ENCODE data around the gene MINDY4.

The MINDY4 gene

DNA sequence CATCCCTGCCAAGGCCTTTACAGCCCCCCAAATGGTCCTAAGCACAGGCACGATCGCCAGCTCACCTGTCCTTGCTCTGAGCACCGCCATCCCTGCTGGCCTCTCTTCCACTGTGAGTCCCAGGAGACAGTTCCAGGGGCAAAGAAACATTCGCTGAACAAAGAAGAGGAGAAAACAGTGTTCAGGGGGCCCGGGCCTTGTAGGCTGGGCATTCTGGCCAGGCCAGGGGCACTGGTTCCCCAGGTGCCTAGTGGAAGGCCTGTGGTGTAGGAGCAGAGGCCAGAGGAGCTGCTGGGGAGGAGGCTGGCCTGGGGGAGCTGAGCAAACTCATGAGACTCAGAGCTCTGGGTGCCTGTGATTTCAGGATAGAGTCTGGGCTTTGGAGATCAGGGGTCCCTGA, 163.0 kb downstream of the MINDY4 start:
- Mint-ChIP-seq H3K4me3 (no peak overlapping the region), H3K4me1 (peaks cover 36% of the 10 kb centered on the region), H3K9me3 (no peaks in the 10 kb centered on the region), H3K36me3 (ENCODE audit: low read depth) (no peaks in the 10 kb centered on the region), H3K27ac (peak overlapping the region in 2 of 3 experiments; percentile 60 to 82), H3K27me3 (ENCODE audit: low read depth) (peaks cover 14% of the 10 kb centered on the region)
- TF ChIP-seq, protein P1, sequence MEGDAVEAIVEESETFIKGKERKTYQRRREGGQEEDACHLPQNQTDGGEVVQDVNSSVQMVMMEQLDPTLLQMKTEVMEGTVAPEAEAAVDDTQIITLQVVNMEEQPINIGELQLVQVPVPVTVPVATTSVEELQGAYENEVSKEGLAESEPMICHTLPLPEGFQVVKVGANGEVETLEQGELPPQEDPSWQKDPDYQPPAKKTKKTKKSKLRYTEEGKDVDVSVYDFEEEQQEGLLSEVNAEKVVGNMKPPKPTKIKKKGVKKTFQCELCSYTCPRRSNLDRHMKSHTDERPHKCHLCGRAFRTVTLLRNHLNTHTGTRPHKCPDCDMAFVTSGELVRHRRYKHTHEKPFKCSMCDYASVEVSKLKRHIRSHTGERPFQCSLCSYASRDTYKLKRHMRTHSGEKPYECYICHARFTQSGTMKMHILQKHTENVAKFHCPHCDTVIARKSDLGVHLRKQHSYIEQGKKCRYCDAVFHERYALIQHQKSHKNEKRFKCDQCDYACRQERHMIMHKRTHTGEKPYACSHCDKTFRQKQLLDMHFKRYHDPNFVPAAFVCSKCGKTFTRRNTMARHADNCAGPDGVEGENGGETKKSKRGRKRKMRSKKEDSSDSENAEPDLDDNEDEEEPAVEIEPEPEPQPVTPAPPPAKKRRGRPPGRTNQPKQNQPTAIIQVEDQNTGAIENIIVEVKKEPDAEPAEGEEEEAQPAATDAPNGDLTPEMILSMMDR (IDR thresholded peaks at IDR 0.05; ENCODE audit: unreplicated experiment in 3 of 3), result no peak

DNA sequence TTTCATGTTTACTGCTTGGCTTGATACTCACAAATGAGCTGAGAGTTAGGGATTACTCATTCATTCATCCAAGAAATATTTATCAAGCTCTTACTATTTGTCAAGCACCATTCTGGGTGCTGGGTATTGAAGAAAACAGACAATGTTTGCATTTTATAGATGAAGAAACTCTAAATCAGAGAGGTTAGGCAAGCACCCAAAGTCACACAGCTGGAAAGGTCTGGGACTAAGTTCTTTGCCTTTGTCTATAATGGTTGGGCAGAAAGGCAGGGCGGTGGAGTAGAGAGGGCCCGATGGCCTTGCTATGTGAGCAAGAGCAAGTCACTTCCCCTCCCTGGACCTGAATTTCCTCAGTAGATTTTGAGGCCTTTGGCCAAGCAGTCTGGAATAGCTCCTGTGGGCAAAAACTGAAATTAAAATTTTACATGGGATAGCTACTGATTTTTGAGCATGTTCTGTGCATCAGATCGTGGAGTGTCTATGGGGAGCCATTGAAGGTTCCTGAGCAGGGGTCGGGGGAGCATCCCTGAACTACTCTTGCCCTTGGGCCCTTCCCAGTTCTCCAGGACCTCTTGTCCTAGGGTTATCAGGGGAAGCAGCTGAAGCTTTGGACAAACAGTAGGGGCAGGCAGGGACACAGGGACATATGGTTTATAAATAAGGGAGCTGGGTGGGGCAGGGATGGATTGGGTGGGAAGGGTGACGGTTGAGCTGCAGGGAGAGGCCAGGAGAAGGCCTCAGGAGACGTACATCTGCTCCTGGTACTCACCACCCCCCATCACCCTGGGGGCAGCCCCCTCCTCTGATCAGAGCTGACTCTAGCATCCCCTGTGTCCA, 163.7 kb downstream of the MINDY4 start:
- peaks cover 34% of the 10 kb centered on the region for H3K4me1 Mint-ChIP-seq
- no peaks in the 10 kb centered on the region for H3K9me3 Mint-ChIP-seq
- peaks cover 19% of the 10 kb centered on the region for H3K27me3 Mint-ChIP-seq (ENCODE audit: low read depth)
- no peak overlapping the region for H3K4me3 Mint-ChIP-seq
- no peaks in the 10 kb centered on the region for H3K36me3 Mint-ChIP-seq (ENCODE audit: low read depth)
- peak overlapping the region in 1 of 3 experiments; percentile 60 for H3K27ac Mint-ChIP-seq
- TF ChIP-seq, protein P1 (IDR thresholded peaks at IDR 0.05; ENCODE audit: unreplicated experiment in 3 of 3), result no peak

DNA sequence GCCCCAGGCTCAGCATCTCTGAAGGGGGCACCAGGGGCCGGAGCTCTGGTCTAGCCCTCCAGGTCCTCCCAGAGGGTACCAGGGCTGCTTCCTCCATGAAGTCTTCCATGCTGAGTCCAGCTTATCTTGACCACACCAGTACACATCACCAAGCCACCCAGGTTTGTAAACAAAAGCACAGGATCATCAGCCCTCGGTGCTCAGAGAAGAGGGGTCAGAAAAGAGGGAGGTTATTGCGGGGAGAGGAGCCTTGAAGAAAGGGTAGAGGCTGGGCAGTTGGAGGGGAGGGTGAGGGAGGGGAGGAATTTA, 164.3 kb downstream of the MINDY4 start:
- Mint-ChIP-seq H3K9me3 (no peaks in the 10 kb centered on the region), H3K36me3 (ENCODE audit: low read depth) (no peaks in the 10 kb centered on the region), H3K4me3 (no peak overlapping the region), H3K27me3 (ENCODE audit: low read depth) (peaks cover 24% of the 10 kb centered on the region), H3K27ac (no peak overlapping the region), H3K4me1 (peaks cover 28% of the 10 kb centered on the region)
- TF ChIP-seq, protein P1 (IDR thresholded peaks at IDR 0.05; ENCODE audit: unreplicated experiment in 3 of 3), result no peak

DNA sequence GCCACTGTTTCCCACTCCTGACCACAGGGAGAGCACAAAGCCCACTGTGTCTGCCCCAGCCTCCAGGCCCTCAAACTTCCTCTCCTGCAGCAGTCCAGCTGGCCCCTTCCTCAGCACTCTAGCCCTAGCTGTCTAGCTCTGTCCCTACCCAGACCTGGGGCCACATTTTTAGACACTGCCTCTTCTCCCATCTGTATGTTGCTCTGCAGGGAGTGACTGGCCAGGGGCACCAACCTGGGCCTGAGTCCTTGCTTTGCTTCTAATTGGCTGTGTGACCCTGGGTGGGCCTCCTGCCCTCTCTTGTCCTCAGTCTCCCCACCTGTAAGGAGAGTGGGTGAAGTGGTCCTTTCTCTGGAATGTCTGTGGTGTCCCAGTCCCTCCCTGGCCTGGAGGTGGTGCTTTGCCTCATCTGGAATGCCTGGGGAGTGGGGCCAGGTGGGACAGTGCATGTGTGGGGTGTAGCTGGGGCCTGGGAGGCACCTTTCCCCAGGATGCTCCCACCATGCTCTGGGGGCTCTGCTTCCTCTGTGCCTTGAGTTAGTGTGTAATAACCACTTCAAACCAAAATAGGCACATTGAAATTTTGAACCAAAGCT, 165.5 kb downstream of the MINDY4 start:
- peaks cover 16% of the 10 kb centered on the region for H3K4me1 Mint-ChIP-seq
- H3K27ac Mint-ChIP-seq, result peak overlapping the region; percentile 27 to 90 (median 45)

DNA sequence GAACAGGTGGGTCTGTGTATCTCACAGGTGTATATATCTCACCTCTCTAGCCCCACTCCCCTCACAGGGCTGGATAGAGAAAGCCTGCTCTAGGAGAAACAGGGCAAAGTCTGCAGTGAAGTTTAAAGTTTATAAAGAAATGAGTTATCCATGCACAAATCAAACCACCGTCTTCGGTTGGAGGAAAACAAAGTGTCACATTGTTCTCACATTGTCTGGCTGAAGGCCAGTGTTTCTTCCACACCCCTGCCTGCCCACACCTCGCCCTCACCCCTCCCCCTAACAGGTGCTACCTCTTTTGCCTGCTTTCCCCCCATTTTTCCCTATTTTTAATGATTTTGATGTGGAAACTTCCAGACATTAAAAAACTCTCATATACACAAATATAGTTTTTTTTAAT, 166.2 kb downstream of the MINDY4 start:
- TF ChIP-seq, protein P1 (IDR thresholded peaks at IDR 0.05; ENCODE audit: unreplicated experiment in 3 of 3), result no peak
- peaks cover 9% of the 10 kb centered on the region for H3K4me1 Mint-ChIP-seq
- H3K4me3 Mint-ChIP-seq, result no peak overlapping the region

More for the DNA sequence above, 165.5 kb downstream of the MINDY4 start:
- Mint-ChIP-seq H3K36me3 (ENCODE audit: low read depth) (no peaks in the 10 kb centered on the region), H3K27me3 (ENCODE audit: low read depth) (peaks cover 31% of the 10 kb centered on the region), H3K9me3 (no peaks in the 10 kb centered on the region), H3K4me3 (no peak overlapping the region)
- TF ChIP-seq, protein P1 (IDR thresholded peaks at IDR 0.05; ENCODE audit: unreplicated experiment in 3 of 3), result no peak

More for the DNA sequence above, 166.2 kb downstream of the MINDY4 start:
- peaks cover 37% of the 10 kb centered on the region for H3K27me3 Mint-ChIP-seq (ENCODE audit: low read depth)
- H3K9me3 Mint-ChIP-seq, result no peaks in the 10 kb centered on the region
- peak overlapping the region; percentile 27 to 90 (median 63) for H3K27ac Mint-ChIP-seq
- no peaks in the 10 kb centered on the region for H3K36me3 Mint-ChIP-seq (ENCODE audit: low read depth)

All from nephron (organoid).